HUDEP-2 (cell line): ENCODE data around the gene LPCAT1.
"Not testable (repeated sequence)": the region's sequence is repeated elsewhere in the genome, so short reads cannot be mapped to it uniquely, and the experiment has no call there.

Source experiments
- DNase-seq, 76 experiments: peaks; one replicate each; lab custom pipeline; 2025; ENCODE audit not compliant: unreplicated experiment in 76 of 76; lab: John Stamatoyannopoulos, UW

The LPCAT1 gene, protein sequence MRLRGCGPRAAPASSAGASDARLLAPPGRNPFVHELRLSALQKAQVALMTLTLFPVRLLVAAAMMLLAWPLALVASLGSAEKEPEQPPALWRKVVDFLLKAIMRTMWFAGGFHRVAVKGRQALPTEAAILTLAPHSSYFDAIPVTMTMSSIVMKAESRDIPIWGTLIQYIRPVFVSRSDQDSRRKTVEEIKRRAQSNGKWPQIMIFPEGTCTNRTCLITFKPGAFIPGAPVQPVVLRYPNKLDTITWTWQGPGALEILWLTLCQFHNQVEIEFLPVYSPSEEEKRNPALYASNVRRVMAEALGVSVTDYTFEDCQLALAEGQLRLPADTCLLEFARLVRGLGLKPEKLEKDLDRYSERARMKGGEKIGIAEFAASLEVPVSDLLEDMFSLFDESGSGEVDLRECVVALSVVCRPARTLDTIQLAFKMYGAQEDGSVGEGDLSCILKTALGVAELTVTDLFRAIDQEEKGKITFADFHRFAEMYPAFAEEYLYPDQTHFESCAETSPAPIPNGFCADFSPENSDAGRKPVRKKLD

DNA sequence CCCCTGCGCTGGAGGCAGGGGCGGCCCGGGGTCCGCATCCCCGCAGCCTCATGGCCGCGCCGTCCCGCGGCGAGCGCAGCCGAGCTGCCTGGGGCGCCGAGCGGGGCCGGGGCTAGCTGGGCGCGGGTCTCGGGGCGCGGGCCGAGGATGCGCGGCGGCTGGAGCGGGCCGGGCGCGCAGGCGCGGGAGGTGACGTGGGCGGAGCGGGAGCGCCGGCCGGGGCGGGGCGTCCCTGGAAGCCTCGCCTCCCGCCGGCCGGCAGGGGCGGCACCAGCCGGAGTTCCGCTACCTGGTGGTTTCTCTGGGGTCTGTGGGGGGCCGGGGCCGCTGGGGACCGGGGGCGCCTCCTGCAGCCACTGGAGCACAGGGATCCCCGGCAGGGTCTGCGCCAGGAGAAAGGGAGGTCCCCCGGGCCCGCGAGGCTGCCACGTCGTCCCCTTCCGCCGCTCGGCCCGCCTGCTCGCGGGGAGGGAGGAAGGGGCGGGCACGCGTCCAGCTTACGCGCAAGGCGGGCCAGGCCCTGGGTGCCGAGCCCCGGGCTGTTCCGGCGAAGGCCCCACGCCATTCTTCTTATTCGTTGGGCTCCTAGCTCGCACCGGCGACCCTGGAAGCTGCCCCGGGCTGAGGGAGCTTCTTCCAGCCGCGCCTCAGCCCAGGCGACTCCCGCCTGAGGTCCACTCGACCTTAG is at the start of gene LPCAT1:
TSS of gene LPCAT1 (minus strand) at position 168 of the 688 bp plus-strand sequence. CDS start at position 52, 116 bp downstream.
- peak in 62 of 76 experiments; percentile 7 to 78 (median 50) for DNase-seq

DNA sequence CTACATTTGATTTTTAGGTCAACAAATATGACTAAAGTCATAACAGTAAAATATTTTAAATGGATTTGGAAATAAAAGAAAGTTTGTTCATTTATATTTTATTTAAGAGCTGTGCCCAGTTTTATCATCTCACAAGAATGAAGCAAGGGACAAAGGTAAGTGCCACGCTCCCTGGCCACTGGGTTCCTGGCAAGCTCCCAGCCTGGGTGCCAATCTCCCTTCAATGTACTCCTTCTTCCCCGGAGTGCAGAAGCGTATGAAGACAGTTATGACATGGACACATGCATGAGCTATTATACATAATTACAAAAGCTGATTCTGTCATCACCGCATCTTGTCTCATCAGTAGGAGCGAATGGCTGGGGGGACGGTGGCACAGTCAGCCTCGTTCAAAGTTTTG is 48.1 kb upstream of the LPCAT1 start:
- not testable (repeated sequence) for DNase-seq

DNA sequence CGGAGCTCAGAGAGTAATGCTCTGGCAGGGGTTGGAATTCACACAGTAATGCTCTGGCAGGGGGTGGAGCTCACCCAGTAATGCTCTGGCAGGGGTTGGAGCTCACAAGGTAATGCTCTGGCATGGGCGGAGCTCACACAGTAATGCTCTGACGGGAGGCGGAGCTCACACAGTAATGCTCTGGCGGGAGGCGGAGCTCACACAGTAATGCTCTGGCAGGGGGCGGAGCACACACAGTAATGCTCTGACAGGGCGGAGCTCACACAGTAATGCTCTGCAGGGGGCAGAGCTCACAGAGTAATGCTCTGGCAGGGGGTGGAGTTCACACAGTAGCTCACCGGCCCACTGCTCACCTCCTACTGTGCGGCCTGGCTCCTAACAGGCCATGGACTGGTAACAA is 47.2 kb upstream of the LPCAT1 start:
- peak in 1 of 76 experiments; percentile 3 for DNase-seq

DNA sequence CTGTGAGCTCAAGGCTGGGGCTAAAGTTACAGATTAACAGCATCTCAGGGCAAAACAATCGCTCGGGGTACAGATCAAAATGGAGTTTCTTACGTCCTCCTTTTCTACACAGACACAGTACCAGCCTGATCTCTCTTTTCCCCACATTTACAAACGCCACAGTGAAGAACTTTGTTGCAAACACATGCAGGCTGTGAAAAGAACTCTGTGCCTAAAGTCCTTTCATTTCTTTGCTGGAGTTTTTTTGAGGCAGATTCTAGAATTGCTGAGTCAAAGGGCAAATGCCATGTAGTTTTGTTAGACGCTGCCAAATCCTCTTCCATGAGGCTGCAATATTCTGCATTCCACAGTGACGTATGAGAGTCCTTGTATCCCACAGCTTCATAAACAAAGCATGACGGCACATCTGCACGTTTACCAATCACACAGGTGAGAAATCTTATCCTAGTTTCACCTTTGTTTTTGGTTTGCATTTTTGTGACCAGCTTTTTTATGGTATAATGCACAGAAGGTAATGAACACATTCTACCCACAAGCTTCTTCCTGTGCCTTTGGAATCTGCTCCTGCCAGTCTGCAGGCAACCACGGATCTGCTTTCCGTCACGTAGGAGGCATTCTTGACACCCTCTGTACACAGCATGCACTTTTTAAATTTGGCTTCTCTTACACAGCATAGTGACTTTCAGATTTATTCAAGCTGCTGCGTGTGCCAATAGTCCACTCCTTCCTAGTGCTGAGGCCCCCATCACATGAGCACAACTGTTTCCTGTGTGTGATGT is 44.6 kb upstream of the LPCAT1 start:
- DNase-seq: no peak

DNA sequence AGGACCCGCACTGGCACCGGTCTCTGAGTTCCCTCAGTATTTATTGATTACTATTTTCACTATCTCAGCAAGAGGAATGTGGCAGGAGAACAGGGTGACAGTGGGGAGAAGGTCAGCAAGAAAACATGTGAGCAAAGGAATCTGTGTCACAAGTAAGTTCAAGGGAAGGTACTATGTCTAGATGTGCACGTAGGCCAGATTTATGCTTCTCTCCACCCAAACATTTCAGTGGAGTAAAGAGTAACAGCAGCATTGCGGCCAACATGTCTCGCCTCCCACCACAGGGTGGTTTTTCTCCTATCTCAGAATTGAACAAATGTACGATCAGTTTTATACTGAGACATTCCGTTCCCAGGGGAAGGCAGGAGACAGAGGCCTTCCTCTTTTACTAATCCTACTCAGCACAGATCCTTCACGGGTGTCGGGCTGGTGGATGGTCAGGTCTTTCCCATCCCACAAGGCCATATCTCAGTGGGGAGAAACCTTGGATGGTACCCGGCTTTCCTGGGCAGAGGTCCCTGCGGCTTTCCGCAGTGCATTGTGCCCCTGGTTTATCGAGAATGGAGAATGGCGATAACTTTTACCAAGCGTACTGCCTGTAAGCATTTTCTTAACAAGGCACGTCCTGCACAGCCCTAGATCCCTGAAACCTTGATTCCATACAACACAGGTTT is 43.9 kb upstream of the LPCAT1 start:
- not testable (repeated sequence) for DNase-seq

DNA sequence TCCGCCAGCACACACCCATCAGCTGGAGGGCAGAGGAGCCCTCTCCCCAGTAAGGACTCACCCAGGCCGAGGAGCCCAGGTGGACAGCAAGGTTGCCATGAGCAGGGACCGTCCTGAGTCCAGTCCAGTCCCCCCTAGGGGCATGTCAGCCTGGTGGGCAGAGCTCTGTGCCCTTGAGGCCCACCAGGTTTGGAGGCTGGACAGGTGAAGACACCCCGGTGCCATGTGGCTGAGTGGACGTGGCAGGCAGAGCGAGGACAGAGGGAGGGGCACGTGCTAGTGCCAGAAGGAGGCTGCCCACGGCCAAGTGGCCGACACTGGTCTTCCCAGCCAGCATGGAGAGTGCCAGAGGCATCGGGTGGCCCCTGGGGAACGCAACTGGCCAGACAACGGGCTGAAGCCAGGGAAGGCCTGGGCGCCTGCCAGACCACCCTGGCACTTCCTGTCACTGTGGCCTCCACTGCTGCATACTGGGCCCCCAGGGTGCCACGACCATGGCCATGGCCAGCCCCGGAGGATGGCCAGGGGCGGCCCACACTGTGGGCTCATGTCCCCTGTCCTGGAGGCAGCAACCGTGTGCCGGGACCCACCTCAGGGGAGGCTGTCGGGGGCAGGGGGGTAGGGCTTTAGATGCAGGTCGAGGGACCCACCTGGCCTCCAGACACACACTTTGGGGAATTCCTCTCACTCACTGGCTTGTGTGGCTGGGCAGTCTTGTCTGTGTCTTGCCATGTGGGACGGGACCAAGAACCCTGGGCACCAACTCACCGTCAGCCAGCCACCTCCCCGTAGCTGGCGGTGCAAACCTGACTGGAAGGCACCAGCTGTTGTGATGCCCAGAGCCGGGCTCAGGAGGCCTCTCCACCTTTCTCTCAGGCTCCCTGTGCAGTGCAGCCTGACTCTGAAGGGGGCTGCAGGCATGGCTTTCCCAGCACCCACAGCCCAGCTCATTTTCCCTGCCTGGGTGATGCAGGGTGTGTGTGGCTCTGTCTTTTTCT is 42.3 kb upstream of the LPCAT1 start:
- no peak for DNase-seq

DNA sequence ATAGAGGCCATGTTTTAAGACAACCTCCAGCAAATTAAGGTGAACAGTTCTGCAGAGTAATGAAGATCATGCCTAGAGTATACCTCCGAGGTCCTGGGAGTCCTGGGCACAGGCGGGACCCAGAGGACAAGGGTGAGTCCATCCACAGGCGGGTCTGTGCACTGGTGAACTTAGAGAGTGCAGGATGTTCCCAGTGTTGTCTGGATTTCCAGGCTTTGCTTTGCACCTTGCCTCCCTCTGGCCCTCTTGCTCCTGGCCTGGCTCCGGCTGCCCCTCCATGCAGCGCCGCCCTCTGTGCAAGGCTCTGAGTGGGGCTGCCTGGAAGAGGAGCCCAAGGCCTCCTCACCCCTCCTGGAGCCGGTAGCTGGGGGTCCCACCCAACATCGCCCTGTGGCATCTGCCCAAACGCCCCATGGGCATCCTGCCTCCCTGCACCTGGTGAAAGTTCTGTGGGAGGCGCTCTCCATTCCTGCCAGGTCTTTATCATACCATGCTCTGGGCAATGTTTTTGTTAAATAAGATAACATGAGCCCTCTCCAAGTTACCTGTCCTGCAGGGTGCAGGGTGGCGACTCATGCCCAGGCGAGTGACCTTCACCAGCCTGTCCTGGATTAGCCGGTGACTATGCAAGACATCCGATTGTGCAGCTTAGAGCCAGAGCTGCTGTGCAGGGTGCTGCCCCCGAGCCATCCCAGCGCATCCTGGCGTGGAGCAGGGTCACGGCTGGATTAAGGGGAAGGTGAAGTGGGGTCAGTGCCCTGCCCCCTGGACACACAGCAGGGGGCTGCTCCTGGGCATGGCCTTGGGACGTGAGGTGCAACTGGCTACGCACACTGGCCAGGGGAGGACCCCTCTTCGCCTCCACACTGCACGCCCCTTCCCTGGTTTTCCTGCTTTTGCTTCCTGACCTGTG is 41.3 kb upstream of the LPCAT1 start:
- DNase-seq: no peak

DNA sequence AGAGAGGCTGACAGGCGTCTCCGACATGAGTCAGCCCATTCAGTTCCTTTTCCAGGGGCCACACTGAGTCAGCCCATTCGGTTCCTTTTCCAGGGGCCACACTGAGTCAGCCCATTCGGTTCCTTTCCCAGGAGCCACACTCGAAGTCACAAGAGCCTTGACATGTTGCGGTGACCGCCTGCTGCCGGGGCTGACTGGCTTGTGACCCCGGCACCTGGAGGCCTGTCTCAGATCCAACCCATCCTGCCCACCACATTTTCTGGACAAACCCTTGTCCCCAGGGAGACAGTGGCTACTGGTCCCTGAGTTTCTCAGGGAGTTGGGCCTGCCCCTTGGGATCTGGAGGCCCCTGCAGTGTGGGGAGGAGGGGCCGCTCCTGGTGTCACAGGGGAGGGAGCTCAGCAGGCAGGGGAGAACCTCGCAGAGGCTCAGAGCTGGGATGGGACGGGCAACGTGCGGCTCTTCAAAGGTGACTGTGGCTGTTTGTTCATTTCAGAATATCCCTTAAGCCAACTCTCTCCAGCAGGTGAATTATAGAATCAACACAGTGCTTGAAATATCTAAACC is 40.5 kb upstream of the LPCAT1 start:
- no peak for DNase-seq

DNA sequence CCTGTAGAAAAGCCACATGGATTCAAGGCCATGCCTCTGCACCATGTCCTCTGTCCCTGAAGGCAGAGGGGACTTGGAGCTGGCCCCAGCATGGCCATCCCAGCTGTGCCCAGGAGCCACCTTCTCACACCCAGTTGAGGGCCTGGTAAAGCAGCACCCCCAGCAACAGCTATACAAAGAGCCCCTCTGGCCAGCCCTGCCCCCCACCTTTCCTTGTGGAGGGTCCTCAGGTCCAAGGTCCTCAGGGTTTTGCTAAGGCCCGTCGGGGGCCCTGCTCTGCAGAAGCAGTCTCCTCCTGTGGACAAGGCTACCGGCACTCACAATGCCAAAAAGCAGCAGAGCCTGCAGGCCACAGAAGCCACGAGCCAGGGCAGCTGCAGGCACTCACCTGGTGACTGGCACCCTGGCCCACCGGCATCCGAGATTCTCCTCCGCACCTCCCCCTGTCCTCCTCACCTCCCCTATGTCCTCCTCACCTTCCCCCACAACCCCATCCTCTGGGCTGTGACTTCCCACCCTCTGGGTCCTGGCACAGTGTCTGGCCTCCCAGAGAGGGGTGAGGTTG is 39.9 kb upstream of the LPCAT1 start:
- no peak for DNase-seq

DNA sequence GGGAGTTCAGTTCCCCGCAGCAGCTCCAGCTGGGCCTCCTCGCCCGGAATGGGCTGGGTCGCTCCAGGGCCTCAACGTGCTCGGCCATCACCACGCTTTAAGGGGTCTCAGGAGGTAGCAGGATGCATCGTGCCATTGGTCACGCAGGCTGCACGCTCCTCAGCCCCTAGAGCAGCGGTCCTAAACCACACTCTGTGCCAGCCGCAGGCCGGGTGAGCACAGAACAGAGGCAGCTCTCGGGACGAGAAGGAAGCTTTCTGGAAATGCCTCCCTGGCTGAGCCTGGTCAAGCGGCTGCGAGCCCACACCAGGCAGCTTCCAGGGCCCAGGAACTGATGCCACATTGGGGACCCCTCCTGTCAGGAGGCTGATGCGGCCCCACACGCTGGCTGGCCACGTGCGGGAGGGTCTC is 39.3 kb upstream of the LPCAT1 start:
- no peak for DNase-seq

DNA sequence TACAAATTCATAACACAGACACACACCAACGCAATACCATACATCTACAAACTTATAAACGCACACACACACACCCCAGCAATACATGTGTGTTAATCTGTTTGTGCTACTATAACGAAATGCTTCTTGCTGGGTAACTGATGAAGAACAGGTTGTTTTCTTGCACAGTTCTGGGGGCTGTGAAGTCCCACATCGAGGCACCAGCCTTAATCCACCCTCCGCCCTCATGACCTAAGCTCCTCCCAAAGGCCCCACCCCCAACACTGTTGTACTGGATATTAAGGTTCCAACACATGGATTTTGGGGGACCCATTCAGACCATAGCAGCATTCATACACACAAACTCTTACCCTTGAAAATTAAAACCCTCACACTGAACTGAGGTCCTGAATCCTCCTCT is 38.8 kb upstream of the LPCAT1 start:
- DNase-seq: no peak

DNA sequence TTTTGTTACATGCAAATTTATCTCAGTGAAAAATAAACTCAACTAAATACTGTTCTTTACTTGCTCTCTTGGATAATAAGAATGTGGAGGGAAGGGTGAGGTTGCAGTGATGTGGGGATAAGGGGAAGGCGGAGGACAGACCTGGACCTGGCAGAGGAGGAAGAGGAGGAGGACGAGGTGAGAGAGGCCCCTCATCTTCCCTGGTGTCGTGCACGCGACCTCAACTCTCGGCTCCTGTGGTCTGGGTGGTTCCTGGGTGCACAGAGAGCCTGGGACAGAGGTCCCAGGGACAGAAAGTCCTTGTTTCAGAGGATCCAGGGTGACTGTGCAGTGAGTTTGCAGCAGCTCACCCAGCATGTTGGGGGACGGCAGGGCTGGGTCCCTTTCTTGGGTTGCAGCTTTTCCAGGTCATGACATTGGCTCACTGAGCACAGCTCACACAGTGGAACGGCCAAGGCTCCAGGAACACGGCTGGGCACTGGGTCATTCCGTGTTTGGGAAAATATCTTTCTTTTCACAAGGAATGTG is 37.7 kb upstream of the LPCAT1 start:
- DNase-seq: no peak

DNA sequence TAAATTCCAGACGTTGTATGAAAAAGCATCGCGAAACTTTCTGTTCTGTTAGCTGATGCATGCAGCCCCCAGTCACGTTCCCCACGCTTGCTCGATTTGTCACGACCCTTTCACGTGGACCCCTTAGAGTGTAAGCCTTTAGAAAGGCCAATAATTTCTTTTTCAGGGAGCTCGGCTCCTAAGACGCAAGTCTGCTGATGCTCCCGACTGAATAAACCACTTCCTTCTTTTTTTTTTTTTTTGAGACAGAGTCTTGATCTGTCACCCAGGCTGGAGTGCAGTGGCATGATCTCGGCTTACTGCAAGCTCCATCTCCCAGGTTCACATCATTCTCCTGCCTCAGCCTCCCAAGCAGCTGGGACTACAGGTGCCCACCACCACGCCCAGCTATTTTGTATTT is 36.7 kb upstream of the LPCAT1 start:
- DNase-seq: not testable (repeated sequence)

DNA sequence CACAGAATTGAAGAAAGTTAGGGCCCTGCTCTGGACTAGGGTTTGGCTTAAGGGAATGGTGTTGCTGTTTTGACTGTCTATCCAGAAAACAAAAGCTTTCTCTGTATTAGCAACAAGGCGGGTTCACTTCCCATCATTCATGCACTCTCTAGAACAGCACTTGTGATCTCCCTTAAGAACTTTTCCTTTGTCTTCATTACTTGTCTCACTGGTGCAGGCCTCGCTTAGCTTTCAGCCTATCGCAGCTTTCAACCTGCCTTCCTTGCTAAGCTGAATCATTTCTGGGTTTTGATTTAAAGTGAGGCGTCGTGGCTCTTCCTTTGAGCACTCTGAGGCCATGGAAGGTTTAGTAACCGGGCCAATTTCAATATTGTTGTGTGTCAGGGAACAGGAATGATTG is 35.2 kb upstream of the LPCAT1 start:
- DNase-seq: no peak

DNA sequence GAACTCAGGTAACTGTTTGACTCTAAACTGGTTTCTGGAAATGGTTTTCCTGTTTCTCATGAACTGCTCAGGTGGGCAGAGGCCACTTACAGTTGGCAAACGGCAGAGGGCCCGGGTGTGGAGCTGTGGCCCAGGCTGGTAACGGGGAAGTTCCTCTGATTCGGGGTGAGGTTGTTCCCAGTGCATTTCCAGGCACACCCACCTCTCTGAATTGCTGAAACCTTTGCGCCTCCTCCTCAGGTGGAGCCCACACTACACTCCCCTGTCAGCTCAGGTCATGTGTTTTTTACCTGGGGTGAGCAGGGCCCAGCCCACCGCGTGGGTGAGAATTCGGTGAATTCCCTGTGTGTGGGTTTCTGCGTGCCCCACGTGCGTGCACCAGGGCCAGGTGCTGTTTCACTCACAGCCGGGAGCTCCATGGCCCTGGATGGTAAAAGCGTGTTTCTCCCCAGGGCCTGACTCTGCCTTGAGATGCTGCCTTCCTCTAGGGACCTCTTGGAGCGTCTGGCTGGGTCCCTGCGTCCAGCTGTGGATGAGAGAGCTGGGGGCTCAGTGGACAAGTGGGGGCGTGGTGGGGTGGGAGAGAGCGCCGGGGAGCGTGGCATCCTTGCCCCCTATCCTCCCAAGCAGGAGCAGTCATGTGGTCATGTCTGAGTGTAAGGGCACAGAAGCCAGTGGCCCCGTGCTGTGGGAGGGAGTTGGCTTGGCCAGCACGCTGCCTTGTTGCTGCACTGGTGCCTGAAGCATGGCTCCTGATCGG is 33.5 kb upstream of the LPCAT1 start:
- DNase-seq: no peak

DNA sequence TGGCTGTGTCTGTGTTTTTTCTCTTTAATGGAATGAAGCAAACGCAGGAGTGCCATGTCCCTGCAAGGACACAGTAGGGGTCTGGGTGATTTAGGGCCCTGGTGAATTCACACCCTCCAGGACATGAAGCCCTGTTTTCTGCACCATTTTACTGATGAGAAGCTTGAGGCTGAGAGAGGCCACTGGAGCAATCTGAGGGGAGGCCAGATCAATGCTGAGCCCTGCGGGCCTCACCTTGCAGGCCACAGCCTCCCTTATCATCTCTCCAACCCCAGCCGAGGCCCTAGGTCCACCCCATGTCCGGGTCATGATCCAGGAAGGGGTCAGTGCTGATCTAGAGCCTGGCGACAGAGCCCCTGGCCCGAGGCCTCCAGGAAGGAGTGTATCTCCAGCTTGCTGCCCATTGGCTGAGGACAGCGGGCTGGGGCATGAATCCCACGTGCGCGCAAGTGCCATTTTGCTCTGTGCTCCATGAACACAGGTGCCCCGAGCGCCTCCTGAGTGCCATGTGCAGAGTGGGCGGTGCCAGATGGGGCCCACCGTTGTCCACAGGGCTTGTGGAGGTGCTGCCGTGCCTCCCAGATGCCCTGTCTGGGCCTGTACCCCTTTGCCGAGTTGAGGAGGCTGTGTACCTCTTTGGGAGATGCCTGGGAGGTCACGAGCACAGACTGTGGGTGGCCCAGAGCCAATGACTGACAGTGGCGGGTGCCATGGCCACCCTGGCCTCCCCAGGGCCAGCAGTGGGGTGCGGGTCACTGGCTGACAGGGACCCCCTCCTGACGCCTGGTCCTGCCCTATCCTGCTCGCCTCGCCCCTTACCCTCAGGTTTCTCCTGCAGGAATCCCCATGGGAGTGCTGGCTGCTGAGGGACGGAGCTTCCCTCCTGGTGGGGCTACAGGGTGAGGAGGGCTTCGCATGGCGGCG is 32.3 kb upstream of the LPCAT1 start:
- DNase-seq: no peak
